Spinal cord (tissue), 10 donors: Measurements from ENCODE around the gene FDCSP. TPM values are rescaled to one million over a fixed set of nuclear protein-coding genes. Genes with fewer than 3 reads are reported as not detected.
"Not testable (repeated sequence)": the region's sequence is repeated elsewhere in the genome, so short reads cannot be mapped to it uniquely, and the experiment has no call there.

Experiments
- DNase-seq, 6 donors: peaks; one replicate each; pipeline versions ENCODE4 v3.0.0 to v3.0.0-alpha.2; 2013 to 2015; ENCODE audit warnings: low spot score in 6 of 6, low read depth in 4 of 6
- H3K27ac ChIP-seq: one replicate; pipeline ENCODE4 v1.5.1; 2013; ENCODE audit warnings: low read depth, low read length, control low read depth
- H3K27me3 ChIP-seq: one replicate; pipeline ENCODE4 v1.6.1; 2013; ENCODE audit warnings: low read length; ENCODE audit not compliant: control insufficient read depth, insufficient read depth
- H3K36me3 ChIP-seq: one replicate; pipeline ENCODE4 v1.6.1; 2013; ENCODE audit warnings: low read length; ENCODE audit not compliant: control insufficient read depth, insufficient read depth
- H3K4me1 ChIP-seq: one replicate; pipeline ENCODE4 v1.6.1; 2013; ENCODE audit warnings: low read length; ENCODE audit not compliant: control insufficient read depth, insufficient read depth
- H3K4me3 ChIP-seq: one replicate; pipeline ENCODE4 v1.5.1; 2013; ENCODE audit warnings: low read depth, low read length, control low read depth
- H3K9me3 ChIP-seq: one replicate; pipeline ENCODE4 v1.6.1; 2013; ENCODE audit warnings: low read length; ENCODE audit not compliant: control insufficient read depth, insufficient read depth
- WGBS: methylation state at CpG from one replicate; pipeline ENCODE4 v1.1.5; 2013; ENCODE audit warnings: missing lambda C conversion rate; ENCODE audit not compliant: insufficient coverage; 5-methylcytosine and 5-hydroxymethylcytosine counted together
- polyA plus RNA-seq, 2 donors: library from polyadenylated mRNA; unstranded; fragments of 120-200 nt; gene quantifications; one replicate each; pipeline ENCODE4 v1.2.1, GENCODE V29; 2013; ENCODE audit not compliant: insufficient read length in 2 of 2
- total RNA-seq, 2 donors: library from RNA; depleted of rRNA in 1 of 2; stranded (reverse); fragments of 120-200 nt in 1 of 2; fragments of >200 nt in 1 of 2; gene quantifications; one replicate each; pipeline versions ENCODE4 v1.2.3 to v1.2.4, GENCODE V29; 2013 to 2014
- donor health status: healthy.

Gene FDCSP
- total and polyA plus RNA-seq, 4 donors: not detected

DNA sequence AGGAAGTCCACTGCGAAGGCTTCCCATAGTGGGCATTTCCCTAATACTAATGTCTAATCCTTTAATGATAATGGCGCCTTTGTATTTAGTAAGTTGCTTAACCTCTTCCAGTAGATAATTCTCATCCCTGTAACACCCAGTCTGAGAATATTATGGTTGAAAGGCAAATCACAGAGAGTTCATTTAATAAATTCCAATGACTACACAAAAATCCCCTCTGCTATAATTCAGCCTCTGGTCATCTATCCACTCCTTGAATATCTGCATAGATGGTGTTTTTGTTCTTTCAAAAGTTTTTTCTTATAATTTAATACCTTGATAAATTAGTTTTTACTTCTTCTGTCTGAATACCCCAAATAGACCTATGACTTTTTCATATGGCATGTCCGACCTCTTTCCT, 4.5 kb upstream of the FDCSP start:
- H3K4me1 ChIP-seq, H3K27me3 ChIP-seq: not testable (repeated sequence)

DNA sequence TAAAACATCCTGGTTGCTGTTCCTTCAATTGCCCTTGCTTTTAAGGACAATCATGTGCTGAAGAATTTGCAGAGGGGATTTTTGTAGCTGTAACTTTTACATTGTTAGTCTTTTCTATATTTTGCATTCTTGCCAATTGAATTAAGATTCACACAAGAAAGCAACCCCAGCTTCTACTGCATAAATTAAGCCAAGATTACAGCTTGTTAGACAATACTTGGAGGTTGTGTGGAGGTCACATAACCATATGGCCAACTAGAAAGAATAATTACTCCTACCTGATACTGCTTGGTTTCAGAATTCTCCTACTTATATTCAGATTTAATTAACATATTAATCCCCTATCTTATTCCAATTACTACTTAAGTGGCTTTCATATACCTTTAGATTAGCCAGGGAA, 4.1 kb upstream of the FDCSP start:
- not testable (repeated sequence) for DNase-seq

More for the DNA sequence above, 4.5 kb upstream of the FDCSP start:
- not testable (repeated sequence) for H3K27ac ChIP-seq, DNase-seq, H3K9me3 ChIP-seq, H3K36me3 ChIP-seq, H3K4me3 ChIP-seq
- WGBS: no CpG with 5 or more reads among the region's 3 CpGs

DNA sequence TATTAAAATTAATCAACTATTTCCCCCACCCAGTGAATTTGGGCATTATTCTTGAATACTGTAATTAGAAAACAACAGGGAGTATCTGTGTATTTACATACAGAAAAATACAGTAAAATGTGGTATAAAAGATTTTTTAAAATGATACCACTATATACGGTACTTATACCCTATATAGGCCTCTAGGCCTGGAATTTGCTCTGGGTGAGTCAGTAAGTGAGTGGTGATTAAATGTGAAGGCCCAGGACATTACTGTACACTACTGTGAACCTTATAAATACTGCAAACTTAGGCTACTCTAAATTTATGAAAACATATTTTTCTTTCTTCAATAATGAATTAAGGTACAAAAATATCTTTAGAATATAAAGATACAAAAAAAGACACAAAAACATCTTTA, 10.2 kb downstream of the FDCSP start:
- no peaks in the 10 kb centered on the region for H3K36me3 ChIP-seq
- no peak overlapping the region for H3K27ac ChIP-seq
- DNase-seq: no peak
- H3K4me3 ChIP-seq: no peak overlapping the region
- WGBS: no CpG with 5 or more reads among the region's 1 CpG
- no peaks in the 10 kb centered on the region for H3K4me1 ChIP-seq
- H3K9me3 ChIP-seq: no peaks in the 10 kb centered on the region
- H3K27me3 ChIP-seq: no peaks in the 10 kb centered on the region

More for the DNA sequence above, 4.1 kb upstream of the FDCSP start:
- not testable (repeated sequence) for H3K36me3 ChIP-seq, H3K9me3 ChIP-seq, H3K27me3 ChIP-seq, H3K4me3 ChIP-seq, H3K27ac ChIP-seq, H3K4me1 ChIP-seq

DNA sequence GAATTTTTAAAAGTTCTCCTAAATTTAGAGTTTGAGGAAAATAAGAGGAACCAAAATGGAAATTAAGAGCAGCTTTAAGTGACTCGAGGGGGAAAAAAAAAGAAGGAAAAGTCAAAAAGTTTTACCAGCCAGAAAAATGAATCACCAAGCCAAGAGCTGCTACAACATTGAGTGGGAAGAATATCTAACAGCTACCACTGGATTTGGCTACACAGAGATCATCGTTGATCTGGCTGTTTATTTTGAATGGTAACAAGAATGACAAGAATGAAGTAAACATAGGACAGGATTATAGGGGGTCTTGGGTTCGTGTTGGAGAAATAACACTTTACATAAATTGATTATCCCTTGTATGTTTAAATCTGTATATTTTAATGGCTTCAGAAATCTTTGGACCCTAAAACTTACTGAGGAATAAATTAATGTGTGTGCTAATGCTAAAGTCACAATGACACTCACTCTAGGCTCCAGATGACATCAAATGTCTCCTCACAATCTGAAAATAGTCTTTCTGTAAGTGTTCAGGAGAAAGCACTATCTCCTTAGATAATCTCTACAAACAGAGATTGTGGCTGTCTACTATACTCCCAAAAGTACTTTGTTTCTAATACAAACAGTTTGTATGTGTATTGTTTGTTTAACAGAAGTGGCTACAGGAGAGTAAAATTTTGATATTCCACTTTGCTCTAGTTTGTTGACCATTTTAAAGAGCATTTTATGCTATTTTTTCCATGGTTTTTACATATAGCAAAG, 13.4 kb downstream of the FDCSP start:
- no peaks in the 10 kb centered on the region for H3K27me3 ChIP-seq
- no peak overlapping the region for H3K27ac ChIP-seq
- no peaks in the 10 kb centered on the region for H3K4me1 ChIP-seq
- H3K4me3 ChIP-seq: no peak overlapping the region
- H3K36me3 ChIP-seq: no peaks in the 10 kb centered on the region
- H3K9me3 ChIP-seq: no peaks in the 10 kb centered on the region
- no peak for DNase-seq
- 100% methylated on average over 1 of the region's 3 CpGs for WGBS

DNA sequence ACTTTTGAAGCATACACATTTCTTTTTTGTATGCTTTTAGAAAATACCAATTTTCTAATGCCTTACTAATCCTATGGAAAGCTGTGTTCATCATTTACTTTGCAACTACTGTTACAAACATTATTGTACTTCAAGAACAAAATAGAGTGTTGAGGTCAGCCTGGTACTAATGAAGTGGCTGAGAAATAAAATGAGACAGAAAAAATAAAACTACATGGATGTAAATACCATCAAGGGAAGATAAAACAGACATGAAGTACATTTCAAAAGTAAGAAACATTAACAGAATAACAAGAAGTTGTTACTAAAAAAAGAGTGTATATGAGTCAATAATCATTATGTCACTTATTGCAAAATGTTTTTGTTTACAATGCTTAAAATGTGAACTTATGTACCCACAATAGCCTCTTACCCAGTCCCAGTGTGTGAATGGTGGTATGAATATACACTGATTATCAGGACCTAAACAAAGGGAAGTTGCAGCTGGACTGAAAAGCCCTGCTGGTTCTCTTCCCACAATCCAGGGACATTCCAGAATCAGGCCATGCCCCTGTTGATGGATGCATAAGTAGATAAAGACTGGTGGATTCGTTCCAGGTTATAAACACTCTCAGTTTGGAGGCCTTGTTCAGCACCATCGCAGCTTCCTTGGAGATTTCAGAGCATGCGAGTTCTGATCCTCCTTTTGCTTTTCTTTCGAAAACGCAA, 14.1 kb downstream of the FDCSP start:
- H3K27me3 ChIP-seq: no peaks in the 10 kb centered on the region
- H3K4me1 ChIP-seq: no peaks in the 10 kb centered on the region
- H3K27ac ChIP-seq: no peak overlapping the region
- WGBS: 38% methylated on average over 3 of the region's 5 CpGs
- no peaks in the 10 kb centered on the region for H3K9me3 ChIP-seq
- DNase-seq: no peak
- no peaks in the 10 kb centered on the region for H3K36me3 ChIP-seq
- H3K4me3 ChIP-seq: no peak overlapping the region

DNA sequence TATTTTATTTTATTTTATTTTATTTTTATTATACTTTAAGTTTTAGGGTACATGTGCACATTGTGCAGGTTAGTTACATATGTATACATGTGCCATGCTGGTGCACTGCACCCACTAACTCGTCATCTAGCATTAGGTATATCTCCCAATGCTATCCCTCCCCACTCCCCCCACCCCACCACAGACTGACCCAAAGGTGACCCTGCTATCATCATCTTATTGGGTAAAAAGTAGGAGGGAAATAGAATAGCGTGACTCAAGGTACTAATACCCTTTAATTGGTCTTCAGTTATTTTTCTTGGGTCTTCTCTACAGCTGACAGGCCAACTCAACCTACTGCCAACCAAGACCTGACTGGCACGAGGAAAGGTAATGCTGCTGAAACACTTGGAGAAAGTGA, 16.4 kb downstream of the FDCSP start, which contains the start of gene CSN3:
Gene CSN3, plus strand, starts transcription at position 301 of the 400 bp plus-strand sequence. CDS start 2,223 bp downstream, outside the sequence.
- not testable (repeated sequence) for DNase-seq, H3K36me3 ChIP-seq, H3K27me3 ChIP-seq, H3K9me3 ChIP-seq, H3K4me1 ChIP-seq, H3K27ac ChIP-seq, H3K4me3 ChIP-seq
- no CpG with 5 or more reads among the region's 3 CpGs for WGBS

DNA sequence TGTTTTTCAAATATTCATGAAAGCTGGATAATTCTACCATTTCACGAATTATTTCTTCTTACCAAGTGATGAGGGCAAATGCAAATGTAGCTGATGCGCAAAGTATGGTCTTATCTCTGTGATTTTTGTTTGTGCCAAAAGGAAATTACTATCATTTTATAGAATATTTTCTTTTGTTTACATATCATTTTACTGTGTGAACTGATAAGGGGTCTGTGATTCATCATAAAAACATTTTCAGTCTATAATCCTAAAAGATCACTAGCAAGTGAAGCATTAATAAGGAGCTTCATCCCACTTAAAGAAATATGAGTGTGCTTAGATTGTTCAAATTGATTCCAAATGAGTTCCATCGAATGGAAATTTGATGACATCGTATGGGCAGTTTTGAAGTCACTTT, 17.2 kb downstream of the FDCSP start:
- H3K27ac ChIP-seq: no peak overlapping the region
- no peaks in the 10 kb centered on the region for H3K9me3 ChIP-seq
- H3K4me3 ChIP-seq: no peak overlapping the region
- no CpG with 5 or more reads among the region's 4 CpGs for WGBS
- H3K4me1 ChIP-seq: no peaks in the 10 kb centered on the region
- H3K27me3 ChIP-seq: no peaks in the 10 kb centered on the region
- H3K36me3 ChIP-seq: no peaks in the 10 kb centered on the region
- no peak for DNase-seq

DNA sequence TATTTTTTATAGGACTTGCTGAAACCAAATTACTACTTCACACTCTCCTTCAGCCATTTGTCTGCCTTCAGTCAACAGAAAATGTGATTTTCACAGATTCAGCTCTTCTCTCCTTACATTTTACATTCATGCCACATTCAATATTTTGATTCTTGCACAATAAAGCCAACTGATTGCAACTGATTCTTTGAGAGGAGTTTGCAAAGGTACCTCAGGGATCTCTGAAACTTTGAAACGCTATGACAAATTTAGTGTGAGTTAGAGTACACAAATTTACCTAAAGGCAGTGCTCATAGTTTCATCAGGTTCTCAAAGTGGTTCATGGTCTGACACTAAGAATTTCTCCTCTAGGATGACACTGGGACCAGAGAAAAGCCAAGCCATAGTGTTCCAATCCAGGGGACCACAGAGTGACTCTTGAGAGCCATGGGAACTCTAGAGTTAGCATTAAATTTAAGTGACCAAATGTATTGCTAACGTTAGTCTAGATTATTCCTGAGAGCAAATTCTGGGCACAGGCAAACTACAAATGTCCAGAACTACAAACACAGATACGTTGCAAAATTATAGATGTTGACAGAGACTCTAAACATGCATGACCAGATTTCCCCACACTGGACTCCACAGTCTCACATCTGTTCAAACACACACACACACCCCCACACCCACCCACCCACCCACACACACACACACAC, 25.5 kb downstream of the FDCSP start:
- H3K9me3 ChIP-seq: no peaks in the 10 kb centered on the region
- no peak overlapping the region for H3K4me3 ChIP-seq
- no peaks in the 10 kb centered on the region for H3K36me3 ChIP-seq
- no peak overlapping the region for H3K27ac ChIP-seq
- H3K4me1 ChIP-seq: no peaks in the 10 kb centered on the region
- WGBS: 67% methylated on average over 1 of the region's 3 CpGs
- DNase-seq: no peak
- H3K27me3 ChIP-seq: no peaks in the 10 kb centered on the region

DNA sequence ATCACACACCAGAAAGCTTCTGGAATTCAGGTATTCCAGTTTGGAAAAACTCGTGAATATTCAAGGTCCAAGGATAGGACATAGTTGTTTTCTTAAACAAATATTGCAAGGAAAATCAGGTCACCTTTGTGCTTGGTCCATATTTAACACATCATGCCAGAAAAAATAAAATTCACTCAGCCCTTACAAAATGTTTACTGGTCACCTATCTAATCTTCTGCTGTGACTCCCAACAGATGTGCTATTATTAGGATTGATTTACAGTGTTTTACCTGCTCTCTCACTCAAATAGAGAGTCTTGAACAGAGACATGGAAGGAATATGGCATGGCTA, 26.0 kb downstream of the FDCSP start:
- Histone ChIP-seq H3K4me1 (no peaks in the 10 kb centered on the region), H3K9me3 (no peaks in the 10 kb centered on the region), H3K4me3 (no peak overlapping the region), H3K27ac (no peak overlapping the region), H3K27me3 (no peaks in the 10 kb centered on the region), H3K36me3 (no peaks in the 10 kb centered on the region)
- DNase-seq: no peak
- WGBS: no CpG with 5 or more reads among the region's 1 CpG
